Measurements from ENCODE around the gene MAB21L4. TPM values are rescaled to one million over a fixed set of nuclear protein-coding genes. Genes with fewer than 3 reads are reported as not detected.

MAB21L4 gene
- total and polyA plus RNA-seq, 2 of the 8 experiments (the other 6 are each of a cell fraction or from before 2014, with no cell fraction given): 0.11 TPM; not detected in 1

DNA sequence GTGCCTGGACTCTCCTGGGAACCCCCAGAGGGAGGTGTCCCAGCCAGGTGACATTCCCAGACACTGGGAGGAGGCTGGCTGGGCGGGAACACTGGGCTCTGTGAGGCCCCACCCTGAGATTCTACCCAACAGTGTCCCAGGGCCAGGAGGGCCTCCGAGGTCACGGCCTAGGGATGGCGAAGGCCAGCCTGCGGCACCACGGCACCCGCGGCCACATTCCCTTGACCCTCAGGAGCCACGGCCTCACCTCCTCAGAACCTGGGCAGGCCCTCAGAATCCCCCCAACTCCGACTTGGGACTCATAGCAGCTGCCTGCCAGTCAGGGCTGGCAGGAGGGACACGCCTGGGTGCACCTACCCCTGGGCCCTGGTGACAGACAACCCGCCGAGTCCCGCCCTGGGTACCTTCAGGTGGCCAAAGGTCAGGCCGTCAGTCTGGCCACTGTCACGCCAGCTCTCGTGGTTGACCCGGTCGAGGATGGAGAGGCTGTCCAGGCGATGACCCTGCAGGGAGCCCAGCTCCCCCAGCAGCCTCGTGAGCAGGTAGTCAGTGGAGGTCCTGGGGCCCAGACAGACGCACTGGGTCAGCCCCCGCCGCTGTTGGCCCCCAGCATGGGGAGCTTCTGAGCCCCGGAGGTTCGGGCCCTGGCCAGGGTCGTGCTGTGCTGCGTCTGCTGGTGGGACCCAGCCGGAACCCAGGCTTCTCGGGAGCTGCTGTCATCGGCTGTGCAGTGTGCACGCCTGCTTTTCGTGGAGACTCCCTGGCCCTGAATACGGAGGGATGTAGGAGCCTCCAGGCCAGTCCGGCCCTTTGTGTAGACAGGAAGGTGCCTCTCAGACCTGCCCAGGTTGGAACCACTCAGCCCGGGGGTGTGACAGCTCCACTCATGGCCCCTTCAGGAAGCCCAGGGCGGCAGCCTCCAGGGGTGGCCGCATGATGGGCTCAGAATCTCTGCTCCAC, 6.1 kb downstream of the MAB21L4 start (continued):
- TF ChIP-seq, protein P1, sequence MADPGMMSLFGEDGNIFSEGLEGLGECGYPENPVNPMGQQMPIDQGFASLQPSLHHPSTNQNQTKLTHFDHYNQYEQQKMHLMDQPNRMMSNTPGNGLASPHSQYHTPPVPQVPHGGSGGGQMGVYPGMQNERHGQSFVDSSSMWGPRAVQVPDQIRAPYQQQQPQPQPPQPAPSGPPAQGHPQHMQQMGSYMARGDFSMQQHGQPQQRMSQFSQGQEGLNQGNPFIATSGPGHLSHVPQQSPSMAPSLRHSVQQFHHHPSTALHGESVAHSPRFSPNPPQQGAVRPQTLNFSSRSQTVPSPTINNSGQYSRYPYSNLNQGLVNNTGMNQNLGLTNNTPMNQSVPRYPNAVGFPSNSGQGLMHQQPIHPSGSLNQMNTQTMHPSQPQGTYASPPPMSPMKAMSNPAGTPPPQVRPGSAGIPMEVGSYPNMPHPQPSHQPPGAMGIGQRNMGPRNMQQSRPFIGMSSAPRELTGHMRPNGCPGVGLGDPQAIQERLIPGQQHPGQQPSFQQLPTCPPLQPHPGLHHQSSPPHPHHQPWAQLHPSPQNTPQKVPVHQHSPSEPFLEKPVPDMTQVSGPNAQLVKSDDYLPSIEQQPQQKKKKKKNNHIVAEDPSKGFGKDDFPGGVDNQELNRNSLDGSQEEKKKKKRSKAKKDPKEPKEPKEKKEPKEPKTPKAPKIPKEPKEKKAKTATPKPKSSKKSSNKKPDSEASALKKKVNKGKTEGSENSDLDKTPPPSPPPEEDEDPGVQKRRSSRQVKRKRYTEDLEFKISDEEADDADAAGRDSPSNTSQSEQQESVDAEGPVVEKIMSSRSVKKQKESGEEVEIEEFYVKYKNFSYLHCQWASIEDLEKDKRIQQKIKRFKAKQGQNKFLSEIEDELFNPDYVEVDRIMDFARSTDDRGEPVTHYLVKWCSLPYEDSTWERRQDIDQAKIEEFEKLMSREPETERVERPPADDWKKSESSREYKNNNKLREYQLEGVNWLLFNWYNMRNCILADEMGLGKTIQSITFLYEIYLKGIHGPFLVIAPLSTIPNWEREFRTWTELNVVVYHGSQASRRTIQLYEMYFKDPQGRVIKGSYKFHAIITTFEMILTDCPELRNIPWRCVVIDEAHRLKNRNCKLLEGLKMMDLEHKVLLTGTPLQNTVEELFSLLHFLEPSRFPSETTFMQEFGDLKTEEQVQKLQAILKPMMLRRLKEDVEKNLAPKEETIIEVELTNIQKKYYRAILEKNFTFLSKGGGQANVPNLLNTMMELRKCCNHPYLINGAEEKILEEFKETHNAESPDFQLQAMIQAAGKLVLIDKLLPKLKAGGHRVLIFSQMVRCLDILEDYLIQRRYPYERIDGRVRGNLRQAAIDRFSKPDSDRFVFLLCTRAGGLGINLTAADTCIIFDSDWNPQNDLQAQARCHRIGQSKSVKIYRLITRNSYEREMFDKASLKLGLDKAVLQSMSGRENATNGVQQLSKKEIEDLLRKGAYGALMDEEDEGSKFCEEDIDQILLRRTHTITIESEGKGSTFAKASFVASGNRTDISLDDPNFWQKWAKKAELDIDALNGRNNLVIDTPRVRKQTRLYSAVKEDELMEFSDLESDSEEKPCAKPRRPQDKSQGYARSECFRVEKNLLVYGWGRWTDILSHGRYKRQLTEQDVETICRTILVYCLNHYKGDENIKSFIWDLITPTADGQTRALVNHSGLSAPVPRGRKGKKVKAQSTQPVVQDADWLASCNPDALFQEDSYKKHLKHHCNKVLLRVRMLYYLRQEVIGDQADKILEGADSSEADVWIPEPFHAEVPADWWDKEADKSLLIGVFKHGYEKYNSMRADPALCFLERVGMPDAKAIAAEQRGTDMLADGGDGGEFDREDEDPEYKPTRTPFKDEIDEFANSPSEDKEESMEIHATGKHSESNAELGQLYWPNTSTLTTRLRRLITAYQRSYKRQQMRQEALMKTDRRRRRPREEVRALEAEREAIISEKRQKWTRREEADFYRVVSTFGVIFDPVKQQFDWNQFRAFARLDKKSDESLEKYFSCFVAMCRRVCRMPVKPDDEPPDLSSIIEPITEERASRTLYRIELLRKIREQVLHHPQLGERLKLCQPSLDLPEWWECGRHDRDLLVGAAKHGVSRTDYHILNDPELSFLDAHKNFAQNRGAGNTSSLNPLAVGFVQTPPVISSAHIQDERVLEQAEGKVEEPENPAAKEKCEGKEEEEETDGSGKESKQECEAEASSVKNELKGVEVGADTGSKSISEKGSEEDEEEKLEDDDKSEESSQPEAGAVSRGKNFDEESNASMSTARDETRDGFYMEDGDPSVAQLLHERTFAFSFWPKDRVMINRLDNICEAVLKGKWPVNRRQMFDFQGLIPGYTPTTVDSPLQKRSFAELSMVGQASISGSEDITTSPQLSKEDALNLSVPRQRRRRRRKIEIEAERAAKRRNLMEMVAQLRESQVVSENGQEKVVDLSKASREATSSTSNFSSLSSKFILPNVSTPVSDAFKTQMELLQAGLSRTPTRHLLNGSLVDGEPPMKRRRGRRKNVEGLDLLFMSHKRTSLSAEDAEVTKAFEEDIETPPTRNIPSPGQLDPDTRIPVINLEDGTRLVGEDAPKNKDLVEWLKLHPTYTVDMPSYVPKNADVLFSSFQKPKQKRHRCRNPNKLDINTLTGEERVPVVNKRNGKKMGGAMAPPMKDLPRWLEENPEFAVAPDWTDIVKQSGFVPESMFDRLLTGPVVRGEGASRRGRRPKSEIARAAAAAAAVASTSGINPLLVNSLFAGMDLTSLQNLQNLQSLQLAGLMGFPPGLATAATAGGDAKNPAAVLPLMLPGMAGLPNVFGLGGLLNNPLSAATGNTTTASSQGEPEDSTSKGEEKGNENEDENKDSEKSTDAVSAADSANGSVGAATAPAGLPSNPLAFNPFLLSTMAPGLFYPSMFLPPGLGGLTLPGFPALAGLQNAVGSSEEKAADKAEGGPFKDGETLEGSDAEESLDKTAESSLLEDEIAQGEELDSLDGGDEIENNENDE (IDR thresholded peaks at IDR 0.05; ENCODE audit: insufficient replicate concordance, low read length): no peak
- no peak for TF ChIP-seq RBBP5 (IDR thresholded peaks at IDR 0.05; ENCODE audit: borderline replicate concordance, low read depth, low read length)
- TF ChIP-seq EP300 (IDR thresholded peaks at IDR 0.05; ENCODE audit: borderline replicate concordance in 1 of 2, low read depth in 2 of 2, low read length in 2 of 2): no peak
- TF ChIP-seq TEAD4 (IDR thresholded peaks at IDR 0.05; ENCODE audit: low read depth, low read length): no peak
- TF ChIP-seq RFX5 (IDR thresholded peaks at IDR 0.05; ENCODE audit: borderline replicate concordance, low read depth, low read length): no peak
- no peak for TF ChIP-seq KDM4A (IDR thresholded peaks at IDR 0.05; ENCODE audit: low read depth, low read length, severe bottlenecking)
- TF ChIP-seq, protein P2, sequence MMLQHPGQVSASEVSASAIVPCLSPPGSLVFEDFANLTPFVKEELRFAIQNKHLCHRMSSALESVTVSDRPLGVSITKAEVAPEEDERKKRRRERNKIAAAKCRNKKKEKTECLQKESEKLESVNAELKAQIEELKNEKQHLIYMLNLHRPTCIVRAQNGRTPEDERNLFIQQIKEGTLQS (IDR thresholded peaks at IDR 0.05; ENCODE audit: insufficient read depth, low read depth, low read length): no peak
- TF ChIP-seq SIX5 (IDR thresholded peaks at IDR 0.05; ENCODE audit: low read depth, low read length): no peak

Measured in H1 (cell line).